ENCODE data around the gene CRKL.

Gene CRKL, protein sequence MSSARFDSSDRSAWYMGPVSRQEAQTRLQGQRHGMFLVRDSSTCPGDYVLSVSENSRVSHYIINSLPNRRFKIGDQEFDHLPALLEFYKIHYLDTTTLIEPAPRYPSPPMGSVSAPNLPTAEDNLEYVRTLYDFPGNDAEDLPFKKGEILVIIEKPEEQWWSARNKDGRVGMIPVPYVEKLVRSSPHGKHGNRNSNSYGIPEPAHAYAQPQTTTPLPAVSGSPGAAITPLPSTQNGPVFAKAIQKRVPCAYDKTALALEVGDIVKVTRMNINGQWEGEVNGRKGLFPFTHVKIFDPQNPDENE

DNA sequence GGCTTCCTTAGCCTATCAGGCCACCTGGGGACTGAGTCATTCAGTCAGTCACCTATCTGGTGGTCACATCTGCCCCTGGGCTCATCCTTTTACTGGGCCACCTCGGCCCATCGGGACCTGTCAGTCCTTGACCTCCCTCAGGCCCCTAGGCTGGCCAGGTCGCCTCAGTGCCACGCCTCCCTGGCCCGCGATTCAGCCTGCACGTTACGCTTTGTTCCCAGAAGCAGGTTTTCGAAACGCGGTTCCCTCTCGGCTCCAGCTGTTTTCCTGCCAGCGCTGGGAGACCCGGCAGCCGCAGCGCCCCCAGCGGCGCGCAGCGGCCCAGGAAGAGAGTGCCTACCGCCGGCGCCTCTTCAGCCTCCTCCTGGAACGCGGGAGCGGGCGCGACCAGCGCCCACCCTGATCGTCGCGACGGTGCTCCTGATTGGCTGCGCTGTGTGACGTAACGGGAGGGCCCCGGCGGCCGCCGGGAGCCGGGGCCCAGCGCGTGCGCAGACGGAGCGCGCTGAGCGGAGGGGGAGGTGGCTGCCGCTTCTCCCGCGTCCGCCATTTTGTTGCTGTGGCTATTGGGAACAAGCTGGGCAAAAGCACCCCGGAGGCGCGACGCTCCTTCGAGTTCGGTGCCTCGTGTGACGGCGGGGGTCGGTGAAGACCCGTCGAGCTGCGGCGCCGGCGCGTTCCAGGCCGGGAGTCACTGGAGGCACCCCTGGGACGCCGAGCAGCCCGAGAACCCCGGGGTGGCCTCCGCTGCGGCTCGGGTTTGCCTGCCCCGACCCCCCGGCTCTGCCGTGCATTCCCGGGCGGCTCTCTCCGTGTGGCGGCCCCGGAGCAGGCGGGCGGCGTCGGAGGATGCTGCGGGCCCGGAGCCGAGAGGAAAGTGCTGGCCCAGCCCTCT, at the start of gene CRKL:
Gene CRKL (plus strand): TSS at position 492 of the 895 bp plus-strand sequence. CDS start 528 bp downstream, outside the sequence.
- Mint-ChIP-seq H3K27ac (ENCODE audit: low read depth) (peak within 1 kb of the TSS; percentile 85), H3K4me1 (peaks cover 51% of the 10 kb centered on the region), H3K36me3 (ENCODE audit: insufficient read depth) (peaks cover 15% of the 10 kb centered on the region), H3K27me3 (no peaks in the 10 kb centered on the region), H3K9me3 (no peaks in the 10 kb centered on the region), H3K4me3 (peak within 1 kb of the TSS; percentile 75)
- DNase-seq (ENCODE audit: low spot score in 2 of 2) (peak; percentile 87 to 93), ATAC-seq (replicated peaks; ENCODE audit: extremely low read depth, poor library complexity, severe bottlenecking) (peak; percentile 98)

DNA sequence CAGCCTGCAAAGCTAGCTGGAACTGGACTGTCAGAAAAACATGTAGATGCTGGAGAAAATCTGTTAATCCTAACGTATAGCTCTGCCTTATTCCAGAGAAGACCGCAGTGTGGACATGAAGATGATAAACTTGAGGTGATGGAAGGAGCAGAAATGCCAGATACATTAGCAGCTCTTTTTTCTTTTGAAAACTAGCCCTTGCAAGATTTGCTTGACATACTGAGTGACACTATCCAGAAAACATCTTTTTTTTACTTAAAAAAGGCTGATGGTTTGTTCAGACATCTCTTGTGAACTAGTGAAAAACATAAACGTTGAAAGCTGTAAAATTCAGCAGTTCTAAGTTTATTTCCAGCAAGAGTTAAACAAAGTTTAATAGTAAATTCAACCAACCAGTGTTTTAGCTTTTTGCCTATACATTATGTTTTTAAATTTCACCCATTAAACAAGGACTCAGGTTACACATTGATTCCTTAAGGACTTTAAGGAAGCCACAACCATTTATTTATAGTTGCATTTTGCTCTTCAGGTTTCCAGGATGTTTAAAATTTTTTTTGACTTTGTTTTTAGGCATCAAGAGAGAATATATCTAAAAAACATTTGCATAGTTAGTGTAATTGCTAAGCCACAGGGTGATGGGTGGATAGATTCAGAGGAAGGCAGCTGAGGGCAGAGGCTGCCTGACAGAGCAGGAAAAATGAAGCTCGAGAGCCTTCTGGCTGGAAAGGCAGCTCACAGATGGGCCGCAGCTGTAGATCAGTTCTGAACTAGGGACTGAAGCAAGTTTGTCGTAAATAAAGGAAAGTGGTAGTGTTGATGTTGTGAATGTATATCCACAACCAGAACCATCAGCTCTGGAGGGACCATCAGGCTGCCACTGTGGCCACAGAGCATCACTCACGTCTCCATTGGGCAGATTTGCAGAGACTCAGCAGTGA, 48.9 kb upstream of the CRKL start:
- Mint-ChIP-seq H3K36me3 (ENCODE audit: insufficient read depth) (peaks cover 29% of the 10 kb centered on the region), H3K4me1 (peaks cover 29% of the 10 kb centered on the region), H3K4me3 (no peak overlapping the region), H3K9me3 (no peaks in the 10 kb centered on the region), H3K27me3 (no peaks in the 10 kb centered on the region), H3K27ac (ENCODE audit: low read depth) (no peak overlapping the region)
- DNase-seq (ENCODE audit: low spot score in 2 of 2) (no peak), ATAC-seq (replicated peaks; ENCODE audit: extremely low read depth, poor library complexity, severe bottlenecking) (no peak)

- Mint-ChIP-seq H3K27me3 (no peaks in the 10 kb centered on the region), H3K27ac (ENCODE audit: low read depth) (no peak overlapping the region), H3K36me3 (ENCODE audit: insufficient read depth) (peaks cover 32% of the 10 kb centered on the region), H3K9me3 (no peaks in the 10 kb centered on the region), H3K4me1 (peaks cover 21% of the 10 kb centered on the region), H3K4me3 (no peak overlapping the region)
- no peak for ATAC-seq (replicated peaks; ENCODE audit: extremely low read depth, poor library complexity, severe bottlenecking)
- no peak for DNase-seq (ENCODE audit: low spot score in 2 of 2)
Measured at GRCh38 chr22:20869234-20869633, 48.0 kb upstream of the CRKL start.

DNA sequence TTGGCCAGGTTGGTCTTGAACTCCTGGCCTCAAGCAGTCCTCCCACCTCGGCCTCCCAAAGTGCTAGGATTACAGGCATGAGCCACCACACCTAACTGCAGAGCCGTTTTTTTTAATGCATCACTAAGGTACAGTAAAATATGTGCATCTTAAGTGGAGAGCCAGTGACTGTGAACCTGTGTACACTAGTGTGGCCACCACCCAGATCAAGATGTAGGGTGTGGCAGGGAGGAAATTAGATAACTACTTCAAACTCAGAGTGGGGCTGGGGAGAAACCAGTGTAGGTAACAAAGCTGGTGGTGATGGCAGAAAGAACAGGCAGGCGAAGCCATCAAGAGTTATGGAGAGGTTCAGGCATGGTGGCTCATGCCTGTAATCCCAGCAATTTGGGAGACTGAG, 44.0 kb upstream of the CRKL start:
- Mint-ChIP-seq H3K27ac (ENCODE audit: low read depth) (no peak overlapping the region), H3K9me3 (no peaks in the 10 kb centered on the region), H3K27me3 (no peaks in the 10 kb centered on the region), H3K4me3 (no peak overlapping the region), H3K36me3 (ENCODE audit: insufficient read depth) (peaks cover 42% of the 10 kb centered on the region), H3K4me1 (peaks cover 5% of the 10 kb centered on the region)
- DNase-seq (ENCODE audit: low spot score in 2 of 2) (no peak), ATAC-seq (replicated peaks; ENCODE audit: extremely low read depth, poor library complexity, severe bottlenecking) (no peak)

- Mint-ChIP-seq H3K4me3 (no peak overlapping the region), H3K27ac (ENCODE audit: low read depth) (no peak overlapping the region), H3K27me3 (no peaks in the 10 kb centered on the region), H3K4me1 (peaks cover 6% of the 10 kb centered on the region), H3K9me3 (no peaks in the 10 kb centered on the region), H3K36me3 (ENCODE audit: insufficient read depth) (peaks cover 43% of the 10 kb centered on the region)
- DNase-seq (ENCODE audit: low spot score in 2 of 2) (no peak), ATAC-seq (replicated peaks; ENCODE audit: extremely low read depth, poor library complexity, severe bottlenecking) (no peak)
Measured at GRCh38 chr22:20875296-20875695, 41.9 kb upstream of the CRKL start.

DNA sequence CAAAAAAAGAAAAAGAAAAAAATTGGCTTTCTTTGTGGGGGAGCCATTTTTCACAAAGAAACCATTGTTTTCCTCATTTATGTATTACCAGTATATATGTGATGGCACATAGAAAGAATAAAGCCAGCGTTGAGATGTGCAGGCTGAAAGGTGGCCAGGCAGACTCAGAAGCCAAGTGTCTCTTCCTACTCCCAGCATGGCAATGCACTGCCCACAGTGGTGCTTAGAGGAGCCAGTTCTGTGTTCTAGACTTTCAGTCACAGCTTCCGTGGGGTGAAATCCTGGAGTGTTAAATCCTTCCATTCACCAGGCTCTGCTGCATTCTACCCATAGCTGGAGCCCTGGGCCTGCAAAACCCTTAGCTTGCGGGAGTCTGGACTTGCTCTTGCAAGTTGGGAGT, 39.5 kb upstream of the CRKL start:
- H3K27me3 Mint-ChIP-seq: no peaks in the 10 kb centered on the region
- H3K4me1 Mint-ChIP-seq: peaks cover 6% of the 10 kb centered on the region
- no peak for ATAC-seq (replicated peaks; ENCODE audit: extremely low read depth, poor library complexity, severe bottlenecking)

GRCh38 chr22:20881231-20881630, 36.0 kb upstream of the CRKL start:
- Mint-ChIP-seq H3K4me3 (no peak overlapping the region), H3K27me3 (no peaks in the 10 kb centered on the region), H3K4me1 (peaks cover 6% of the 10 kb centered on the region), H3K27ac (ENCODE audit: low read depth) (no peak overlapping the region), H3K9me3 (no peaks in the 10 kb centered on the region), H3K36me3 (ENCODE audit: insufficient read depth) (peaks cover 42% of the 10 kb centered on the region)
- DNase-seq (ENCODE audit: low spot score in 2 of 2) (no peak), ATAC-seq (replicated peaks; ENCODE audit: extremely low read depth, poor library complexity, severe bottlenecking) (no peak)

More for the DNA sequence above, 39.5 kb upstream of the CRKL start:
- Mint-ChIP-seq H3K27ac (ENCODE audit: low read depth) (no peak overlapping the region), H3K4me3 (no peak overlapping the region), H3K9me3 (no peaks in the 10 kb centered on the region), H3K36me3 (ENCODE audit: insufficient read depth) (peaks cover 37% of the 10 kb centered on the region)
- DNase-seq (ENCODE audit: low spot score in 2 of 2): no peak

DNA sequence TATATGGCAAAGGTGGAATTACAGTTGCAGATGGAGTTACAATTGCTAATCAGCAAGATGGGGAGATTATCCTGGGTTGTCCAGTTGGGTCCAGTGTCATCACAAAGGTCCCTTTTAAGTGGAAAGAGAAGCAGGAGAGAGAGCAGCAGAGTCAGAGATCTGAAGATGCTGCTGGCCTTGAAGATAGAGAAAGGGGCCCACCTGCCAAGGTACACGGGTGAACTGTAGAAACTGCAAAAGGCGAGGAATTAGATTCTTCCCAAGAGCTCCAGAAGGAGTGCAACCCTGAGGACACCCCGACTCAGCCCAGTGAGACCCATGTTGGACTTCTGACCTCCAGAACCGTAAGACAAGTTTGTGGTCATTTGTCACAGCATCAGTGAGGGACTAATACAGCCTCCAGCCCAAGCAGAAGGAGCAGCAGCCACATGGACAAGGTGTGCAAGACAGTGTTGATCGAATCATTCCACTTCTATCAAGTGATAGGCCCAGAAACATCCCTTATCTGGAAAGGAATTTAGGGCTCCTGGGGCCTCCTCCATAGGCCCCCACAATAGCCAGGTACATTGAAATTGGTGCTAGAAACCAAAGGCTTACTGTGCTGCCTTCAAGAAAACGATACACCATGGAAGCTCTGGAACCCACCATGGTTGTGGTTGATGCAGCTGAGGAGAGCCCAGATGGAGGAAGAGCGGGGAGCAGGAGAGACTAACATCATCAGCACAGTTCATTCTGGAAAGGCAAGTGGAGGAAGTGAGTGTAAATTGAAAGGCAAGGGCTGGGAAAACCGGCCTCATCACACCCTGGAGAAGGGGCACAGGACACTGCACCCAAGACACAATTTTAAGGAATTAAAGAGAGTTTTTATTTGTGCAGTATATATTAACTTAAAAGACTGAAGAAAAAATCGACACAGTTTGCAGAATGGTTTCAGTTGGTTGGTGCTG, 35.1 kb upstream of the CRKL start:
- H3K27ac Mint-ChIP-seq (ENCODE audit: low read depth): no peak overlapping the region
- DNase-seq (ENCODE audit: low spot score in 2 of 2) (no peak), ATAC-seq (replicated peaks; ENCODE audit: extremely low read depth, poor library complexity, severe bottlenecking) (no peak)
- peaks cover 6% of the 10 kb centered on the region for H3K4me1 Mint-ChIP-seq
- H3K27me3 Mint-ChIP-seq: no peaks in the 10 kb centered on the region
- no peak overlapping the region for H3K4me3 Mint-ChIP-seq
- no peaks in the 10 kb centered on the region for H3K9me3 Mint-ChIP-seq
- peaks cover 44% of the 10 kb centered on the region for H3K36me3 Mint-ChIP-seq (ENCODE audit: insufficient read depth)

DNA sequence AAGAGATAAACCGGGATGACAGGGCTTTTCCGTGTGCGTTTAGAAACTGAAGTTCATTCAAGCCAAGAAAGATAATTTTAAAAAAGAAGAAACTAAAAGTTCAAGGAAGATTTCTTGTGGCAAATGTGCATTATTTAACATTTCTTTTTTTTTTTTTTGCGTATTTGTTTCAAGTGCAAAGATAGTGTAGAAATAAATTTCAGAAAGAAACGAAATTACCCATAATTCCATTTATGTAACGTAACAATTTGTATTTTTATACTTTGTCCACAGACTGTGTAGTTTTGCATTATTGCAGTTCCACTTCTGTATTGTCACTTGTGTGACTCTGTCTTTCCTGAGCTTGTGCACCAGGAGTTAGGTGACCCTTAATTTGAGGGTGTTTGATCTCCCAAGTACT, 34.4 kb upstream of the CRKL start:
- DNase-seq (ENCODE audit: low spot score in 2 of 2): no peak
- Mint-ChIP-seq H3K4me3 (no peak overlapping the region), H3K27ac (ENCODE audit: low read depth) (no peak overlapping the region), H3K27me3 (no peaks in the 10 kb centered on the region), H3K36me3 (ENCODE audit: insufficient read depth) (peaks cover 48% of the 10 kb centered on the region), H3K4me1 (peaks cover 6% of the 10 kb centered on the region), H3K9me3 (no peaks in the 10 kb centered on the region)
- no peak for ATAC-seq (replicated peaks; ENCODE audit: extremely low read depth, poor library complexity, severe bottlenecking)

DNA sequence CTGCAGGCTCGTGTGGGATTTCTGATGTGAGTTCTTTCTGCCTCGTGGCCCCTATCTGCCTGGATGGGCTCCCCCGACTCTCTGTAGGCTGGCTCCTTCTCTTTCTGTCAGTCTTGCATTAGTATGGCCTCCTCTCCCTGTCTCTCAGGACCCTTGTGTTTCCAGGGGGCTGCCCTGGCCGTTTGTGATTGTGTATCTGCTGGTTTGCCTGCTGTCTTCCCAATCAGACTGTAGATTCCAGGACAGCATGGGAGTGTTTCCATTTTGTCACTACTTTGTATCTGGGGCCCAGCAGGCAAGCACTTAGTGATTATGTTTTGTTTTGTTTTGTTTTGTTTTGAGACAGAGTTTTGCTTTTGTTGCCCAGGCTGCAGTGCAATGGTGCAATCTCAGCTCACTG, 32.8 kb upstream of the CRKL start:
- Mint-ChIP-seq H3K9me3 (no peaks in the 10 kb centered on the region), H3K36me3 (ENCODE audit: insufficient read depth) (peaks cover 43% of the 10 kb centered on the region), H3K27ac (ENCODE audit: low read depth) (no peak overlapping the region), H3K27me3 (no peaks in the 10 kb centered on the region), H3K4me1 (no peaks in the 10 kb centered on the region), H3K4me3 (no peak overlapping the region)
- DNase-seq (ENCODE audit: low spot score in 2 of 2) (no peak), ATAC-seq (replicated peaks; ENCODE audit: extremely low read depth, poor library complexity, severe bottlenecking) (no peak)

- Mint-ChIP-seq H3K4me1 (no peaks in the 10 kb centered on the region), H3K4me3 (no peak overlapping the region), H3K27ac (ENCODE audit: low read depth) (no peak overlapping the region), H3K9me3 (no peaks in the 10 kb centered on the region), H3K27me3 (no peaks in the 10 kb centered on the region), H3K36me3 (ENCODE audit: insufficient read depth) (peaks cover 47% of the 10 kb centered on the region)
- no peak for DNase-seq (ENCODE audit: low spot score in 2 of 2)
- no peak for ATAC-seq (replicated peaks; ENCODE audit: extremely low read depth, poor library complexity, severe bottlenecking)
Measured at GRCh38 chr22:20885017-20885556, 32.1 kb upstream of the CRKL start.

All from central memory CD8-positive, alpha-beta T cell (primary cell).